GM12865 (cell line): Measurements from ENCODE around the gene SMIM1.
"Not testable (repeated sequence)": the region's sequence is repeated elsewhere in the genome, so short reads cannot be mapped to it uniquely, and the experiment has no call there.

Experiments
- DNase-seq: peaks from one replicate; pipeline ENCODE4 v3.0.0; 2010; ENCODE audit warnings: low read depth
- H3K4me3 ChIP-seq: 2 replicates; pipeline ENCODE4 v1.5.1; 2011; ENCODE audit warnings: mild to moderate bottlenecking, low read depth, low read length, control low read depth
- CTCF ChIP-seq: IDR thresholded peaks from 2 replicates; pipeline ENCODE4 v1.5.1; 2011; ENCODE audit warnings: low read length, control low read depth, low read depth, inconsistent platforms; ENCODE audit not compliant: insufficient read depth; ENCODE audit errors: missing control alignments

Gene SMIM1

DNA sequence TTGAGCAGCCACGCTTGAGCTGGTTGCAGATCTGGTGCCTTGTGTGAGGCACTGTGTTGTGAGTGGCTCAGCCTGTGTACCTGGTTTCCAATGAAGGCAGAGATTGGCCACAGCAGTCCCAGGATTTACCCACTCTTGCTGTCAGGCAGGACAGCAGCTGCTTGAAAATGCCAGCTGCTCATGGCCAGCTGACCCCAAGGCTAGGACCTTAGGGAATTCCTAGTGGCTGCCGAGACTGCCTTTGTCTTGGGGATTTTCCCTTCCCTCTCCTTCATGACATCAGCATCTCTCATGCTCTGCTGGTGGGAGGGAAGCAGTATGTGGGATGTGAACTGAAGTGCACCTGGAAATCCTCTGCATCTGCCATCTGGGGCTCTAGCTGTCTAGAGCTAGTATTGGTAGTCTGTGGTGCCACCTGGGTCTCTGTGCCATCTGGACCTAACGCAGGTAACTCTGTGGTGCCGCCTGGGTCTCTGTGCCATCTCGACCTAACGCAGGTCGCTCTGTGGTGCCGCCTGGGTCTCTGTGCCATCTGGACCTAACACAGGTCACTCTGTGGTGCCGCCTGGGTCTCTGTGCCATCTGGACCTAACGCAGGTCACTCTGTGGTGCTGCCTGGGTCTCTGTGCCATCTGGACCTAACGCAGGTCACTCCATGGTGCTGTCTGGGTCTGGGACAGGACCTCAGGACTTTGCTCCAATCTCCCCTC is 27.6 kb downstream of the SMIM1 start:
- DNase-seq, result no peak
- H3K4me3 ChIP-seq, result no peak overlapping the region
- no peak for TF ChIP-seq CTCF

- H3K4me3 ChIP-seq, DNase-seq: not testable (repeated sequence)
Measured at GRCh38 chr1:3800795-3801194, 28.2 kb downstream of the SMIM1 start.

GRCh38 chr1:3803905-3804626 is 31.5 kb downstream of the SMIM1 start:
- DNase-seq, result no peak
- TF ChIP-seq CTCF, result no peak
- no peak overlapping the region for H3K4me3 ChIP-seq

DNA sequence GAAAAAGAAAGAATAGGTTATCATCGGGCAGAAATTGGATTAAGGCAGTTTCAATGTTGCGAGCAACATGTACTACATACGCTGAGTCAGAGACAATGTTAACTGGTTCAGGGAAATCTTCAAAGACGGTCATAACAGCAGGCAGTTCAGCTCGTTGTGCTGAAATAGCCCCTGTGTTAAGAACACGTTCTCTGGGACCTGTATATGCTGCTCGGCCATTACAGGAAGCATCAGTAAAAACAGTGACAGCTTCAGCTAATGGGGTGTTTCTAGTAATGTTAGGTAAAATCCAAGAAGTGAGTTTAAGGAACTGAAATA is 32.0 kb downstream of the SMIM1 start:
- not testable (repeated sequence) for DNase-seq, H3K4me3 ChIP-seq

- no peak for TF ChIP-seq CTCF
- no peak for DNase-seq
- no peak overlapping the region for H3K4me3 ChIP-seq
Measured at GRCh38 chr1:3805038-3805437, 32.5 kb downstream of the SMIM1 start.

DNA sequence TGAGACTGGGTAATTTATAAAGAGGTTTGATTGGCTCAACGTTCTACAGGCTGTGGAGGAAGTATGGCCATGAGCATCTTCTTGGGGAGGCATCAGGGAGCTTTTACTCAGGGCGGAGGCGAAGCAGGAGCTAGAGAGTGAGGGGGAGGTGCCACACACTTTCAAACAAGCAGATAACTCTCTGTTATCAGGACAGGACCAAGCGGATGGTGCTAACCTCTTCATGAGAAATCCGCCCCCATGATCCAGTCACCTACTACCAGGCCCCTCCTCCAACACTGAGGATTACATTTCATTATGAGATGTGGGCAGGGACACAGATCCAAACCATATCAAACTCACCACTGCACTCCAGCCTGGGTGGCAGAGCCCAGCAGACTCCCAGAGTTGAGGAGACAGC is 35.2 kb downstream of the SMIM1 start:
- no peak for TF ChIP-seq CTCF
- DNase-seq, result no peak
- no peak overlapping the region for H3K4me3 ChIP-seq

GRCh38 chr1:3809680-3810079 is 37.1 kb downstream of the SMIM1 start:
- no peak for TF ChIP-seq CTCF
- DNase-seq, result no peak
- H3K4me3 ChIP-seq, result no peak overlapping the region

GRCh38 chr1:3810149-3810761 is 37.7 kb downstream of the SMIM1 start:
- DNase-seq, H3K4me3 ChIP-seq: not testable (repeated sequence)
